ENCODE data around the gene SLC25A24.

The SLC25A24 gene

DNA sequence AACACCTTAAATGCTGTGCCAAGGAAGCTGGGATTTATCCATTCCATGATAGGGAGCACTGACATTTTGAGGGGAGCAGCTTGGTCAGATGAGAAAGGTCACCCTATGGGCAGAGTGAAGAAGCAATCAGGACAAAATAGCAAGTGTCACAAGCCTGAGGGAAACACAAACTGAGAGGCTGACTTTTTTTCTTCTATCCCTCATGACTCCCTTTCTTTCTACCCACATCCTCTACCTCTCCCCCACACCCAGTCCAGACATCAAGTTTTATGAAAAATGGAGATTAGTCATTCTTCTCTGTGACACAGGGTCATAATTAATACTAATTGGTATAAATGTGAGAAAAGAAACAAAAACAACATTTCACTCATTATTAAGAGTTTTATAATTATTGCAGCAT, 103.1 kb downstream of the SLC25A24 start:
- DNase-seq (ENCODE audit: low read depth) = no peak

- no peak for DNase-seq (ENCODE audit: low read depth)
Measured at GRCh38 chr1:108096089-108096488, 104.1 kb downstream of the SLC25A24 start.

DNA sequence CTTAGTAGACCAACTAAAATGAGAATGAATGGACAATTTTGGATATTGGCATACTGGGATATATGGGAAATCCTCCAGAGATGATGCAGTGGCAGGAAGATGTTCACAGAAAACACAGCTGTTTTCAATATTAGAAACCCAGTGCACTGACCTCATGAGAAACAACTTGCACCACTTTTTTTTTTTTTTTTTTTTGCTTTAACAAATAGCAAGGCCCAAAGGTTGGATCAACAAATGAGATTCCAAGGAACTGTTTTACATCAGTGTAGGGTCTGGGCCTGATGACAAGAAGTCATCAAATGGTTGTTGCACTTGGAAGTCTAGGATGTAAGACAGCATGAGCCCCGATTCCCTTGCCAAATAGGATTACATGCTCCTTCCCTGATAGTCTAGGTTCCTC, 110.7 kb downstream of the SLC25A24 start:
- DNase-seq (ENCODE audit: low read depth) = no peak

- no peak for DNase-seq (ENCODE audit: low read depth)
Measured at GRCh38 chr1:108085628-108086027, 114.5 kb downstream of the SLC25A24 start.

DNA sequence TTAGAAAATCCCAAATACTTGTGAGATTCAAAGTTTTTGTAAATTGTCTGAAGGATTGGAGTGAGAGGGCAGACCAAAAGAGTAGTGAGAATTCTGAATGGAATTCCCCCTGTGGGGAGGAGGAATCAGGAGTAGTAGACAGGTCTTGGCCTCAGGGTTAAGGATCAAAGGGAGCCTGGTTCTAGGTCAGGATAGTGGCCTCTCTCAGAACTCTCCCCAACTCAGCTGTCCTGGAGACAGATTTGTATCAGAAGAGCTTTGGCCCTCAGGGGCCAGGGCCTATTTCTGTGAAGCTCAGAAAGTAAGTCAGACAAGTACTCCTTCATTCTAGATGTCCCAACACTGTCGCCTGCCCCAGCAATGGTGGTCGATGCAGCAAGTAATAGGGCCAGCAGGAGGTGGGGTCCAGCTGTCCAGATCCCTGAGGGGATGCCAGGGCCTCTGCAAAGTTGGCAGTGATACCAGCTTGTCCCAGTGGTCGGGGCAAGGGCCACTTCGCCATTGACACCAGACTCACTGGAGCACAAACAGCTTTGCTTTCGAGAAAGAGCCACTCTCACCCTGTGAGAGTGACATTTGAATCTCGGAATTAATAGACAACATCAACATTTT, 115.2 kb downstream of the SLC25A24 start:
- no peak for DNase-seq (ENCODE audit: low read depth)
